Measurements from ENCODE around the gene SECISBP2L. TPM values are rescaled to one million over a fixed set of nuclear protein-coding genes. Genes with fewer than 3 reads are reported as not detected.

SECISBP2L gene
- total RNA-seq, 6 experiments from 2014 or later = 13.5 to 24.6 (median 19.5) TPM

- no peak for DNase-seq
- peak in 2 of 4 donors; percentile 27 for ATAC-seq
- TF ChIP-seq, protein P1, sequence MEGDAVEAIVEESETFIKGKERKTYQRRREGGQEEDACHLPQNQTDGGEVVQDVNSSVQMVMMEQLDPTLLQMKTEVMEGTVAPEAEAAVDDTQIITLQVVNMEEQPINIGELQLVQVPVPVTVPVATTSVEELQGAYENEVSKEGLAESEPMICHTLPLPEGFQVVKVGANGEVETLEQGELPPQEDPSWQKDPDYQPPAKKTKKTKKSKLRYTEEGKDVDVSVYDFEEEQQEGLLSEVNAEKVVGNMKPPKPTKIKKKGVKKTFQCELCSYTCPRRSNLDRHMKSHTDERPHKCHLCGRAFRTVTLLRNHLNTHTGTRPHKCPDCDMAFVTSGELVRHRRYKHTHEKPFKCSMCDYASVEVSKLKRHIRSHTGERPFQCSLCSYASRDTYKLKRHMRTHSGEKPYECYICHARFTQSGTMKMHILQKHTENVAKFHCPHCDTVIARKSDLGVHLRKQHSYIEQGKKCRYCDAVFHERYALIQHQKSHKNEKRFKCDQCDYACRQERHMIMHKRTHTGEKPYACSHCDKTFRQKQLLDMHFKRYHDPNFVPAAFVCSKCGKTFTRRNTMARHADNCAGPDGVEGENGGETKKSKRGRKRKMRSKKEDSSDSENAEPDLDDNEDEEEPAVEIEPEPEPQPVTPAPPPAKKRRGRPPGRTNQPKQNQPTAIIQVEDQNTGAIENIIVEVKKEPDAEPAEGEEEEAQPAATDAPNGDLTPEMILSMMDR (IDR thresholded peaks at IDR 0.05) = no peak
- TF ChIP-seq POLR2A (IDR thresholded peaks at IDR 0.05) = no peak
- intact Hi-C loops (cut with DNase I) = no loop called here
- Histone ChIP-seq H3K4me1 (no peaks in the 10 kb centered on the region), H3K27ac (no peak overlapping the region), H3K9me3 (no peaks in the 10 kb centered on the region), H3K27me3 (no peaks in the 10 kb centered on the region), H3K36me3 (peaks cover 0 to 6% (median 0%) of the 10 kb centered on the region in 4 donors), H3K4me3 (no peak overlapping the region)
- WGBS (ENCODE audit: insufficient coverage, low coverage, low lambda C conversion rate, missing lambda C conversion rate) = 54% methylated on average over 2 of the region's 2 CpGs
Observed at GRCh38 chr15:49035825-49036224, 10.4 kb downstream of the SECISBP2L start.

DNA sequence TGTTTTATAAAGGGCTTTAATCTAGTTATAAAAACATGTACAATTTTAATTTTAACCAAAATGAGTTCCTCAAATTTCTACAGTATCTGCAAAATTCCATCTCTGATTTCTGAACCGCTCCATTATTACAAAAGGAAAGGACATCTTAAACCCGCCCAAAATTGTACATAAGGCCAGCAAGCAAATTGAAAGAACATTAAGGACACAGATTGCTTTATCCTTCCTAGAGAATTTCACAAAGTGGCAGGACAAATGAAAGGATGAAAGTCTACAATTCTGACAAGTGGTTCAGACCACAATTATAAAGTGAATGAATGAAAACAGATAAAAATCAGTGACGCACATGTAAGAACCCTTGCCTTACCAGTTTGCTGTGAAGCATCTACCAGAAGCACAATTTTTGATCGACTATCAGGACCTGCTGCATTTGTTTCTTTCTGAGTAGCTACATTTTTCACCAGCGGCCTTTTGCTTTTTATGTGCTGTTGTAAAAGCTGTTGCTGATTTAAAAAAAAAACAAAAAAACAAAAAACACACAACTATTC, 13.6 kb downstream of the SECISBP2L start:
- Histone ChIP-seq H3K36me3 (peaks cover 0 to 17% (median 0%) of the 10 kb centered on the region in 4 donors), H3K4me1 (no peaks in the 10 kb centered on the region), H3K4me3 (no peak overlapping the region), H3K9me3 (no peaks in the 10 kb centered on the region), H3K27me3 (no peaks in the 10 kb centered on the region), H3K27ac (no peak overlapping the region)
- intact Hi-C loops (cut with DNase I) = no loop called here
- TF ChIP-seq, protein P1 (IDR thresholded peaks at IDR 0.05) = no peak
- WGBS (ENCODE audit: insufficient coverage, low coverage, low lambda C conversion rate, missing lambda C conversion rate) = 92% methylated on average over 5 of the region's 5 CpGs
- DNase-seq (no peak), ATAC-seq (no peak)

DNA sequence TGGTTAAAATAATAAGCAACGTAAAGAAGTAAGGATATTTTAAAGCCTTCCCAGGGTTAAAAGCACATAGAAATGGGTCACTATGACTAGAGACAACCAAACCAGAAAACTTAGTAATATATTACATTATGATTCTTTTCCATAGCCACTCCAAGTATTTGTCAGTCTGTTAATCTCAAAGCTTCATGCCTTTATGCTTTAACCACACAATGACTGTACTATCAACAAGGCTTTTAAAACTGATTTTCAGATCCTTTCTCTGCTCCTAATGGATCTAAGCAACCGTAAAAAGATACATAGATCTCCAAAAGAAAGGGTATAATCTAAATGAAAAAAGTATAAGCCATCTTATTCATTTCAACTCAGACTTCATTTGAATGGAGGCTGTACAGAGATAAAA, 14.4 kb downstream of the SECISBP2L start:
- no peak for TF ChIP-seq POLR2A (IDR thresholded peaks at IDR 0.05)
- TF ChIP-seq, protein P1 (IDR thresholded peaks at IDR 0.05) = no peak
- Histone ChIP-seq H3K27me3 (no peaks in the 10 kb centered on the region), H3K27ac (no peak overlapping the region), H3K36me3 (peaks cover 0 to 20% (median 0%) of the 10 kb centered on the region in 4 donors), H3K4me1 (no peaks in the 10 kb centered on the region), H3K4me3 (no peak overlapping the region), H3K9me3 (no peaks in the 10 kb centered on the region)
- ATAC-seq (no peak), DNase-seq (no peak)
- intact Hi-C loops (cut with DNase I) = no loop called here
- 96% methylated on average over 2 of the region's 2 CpGs for WGBS (ENCODE audit: insufficient coverage, low coverage, low lambda C conversion rate, missing lambda C conversion rate)

DNA sequence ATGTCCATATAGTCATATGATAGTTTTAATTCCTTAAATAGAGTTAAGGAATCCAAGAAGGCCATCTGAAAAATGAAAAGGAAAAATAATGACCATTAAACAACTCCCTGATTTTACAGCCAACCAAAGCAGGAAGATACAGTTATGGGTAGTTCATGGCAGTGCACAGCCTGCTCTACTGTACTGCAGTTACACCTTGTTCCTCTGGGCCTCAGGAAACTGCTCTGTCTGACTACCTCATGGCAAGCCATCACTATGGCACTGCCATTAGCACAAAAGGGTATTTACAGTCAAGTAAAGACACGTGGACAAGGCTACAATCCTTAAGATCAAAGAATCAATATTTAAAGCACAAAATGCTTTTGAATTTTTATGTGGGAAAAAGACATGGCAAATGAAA, 19.5 kb downstream of the SECISBP2L start:
- ATAC-seq (no peak), DNase-seq (no peak)
- Histone ChIP-seq H3K36me3 (peaks cover 0 to 19% (median 2%) of the 10 kb centered on the region in 4 donors), H3K27ac (no peak overlapping the region), H3K4me3 (no peak overlapping the region), H3K9me3 (no peaks in the 10 kb centered on the region), H3K4me1 (no peaks in the 10 kb centered on the region), H3K27me3 (no peaks in the 10 kb centered on the region)
- TF ChIP-seq POLR2A (IDR thresholded peaks at IDR 0.05) = no peak
- TF ChIP-seq, protein P1 (IDR thresholded peaks at IDR 0.05) = no peak
- WGBS (ENCODE audit: insufficient coverage, low coverage, low lambda C conversion rate, missing lambda C conversion rate) = 100% methylated on average over 1 of the region's 1 CpG
- intact Hi-C loops (cut with DNase I) = no loop called here

DNA sequence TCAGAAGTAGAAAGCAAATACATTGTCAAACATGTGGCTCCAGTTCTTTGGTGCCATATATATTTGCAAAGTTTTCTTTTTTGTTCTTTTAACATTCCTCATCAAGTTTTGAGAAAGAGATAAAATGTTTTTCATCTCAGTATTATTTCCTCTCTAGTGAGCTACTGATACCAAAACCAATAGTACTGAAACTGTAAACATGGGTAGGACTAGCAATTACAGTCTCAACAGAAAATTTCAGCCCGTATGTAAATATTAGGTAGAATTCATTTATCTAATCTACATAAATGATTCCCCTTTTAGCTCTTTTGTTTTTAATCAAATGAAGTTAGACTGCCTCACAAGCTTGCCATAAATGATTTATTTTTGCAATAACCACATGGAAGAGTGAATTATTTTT, 21.4 kb downstream of the SECISBP2L start:
- DNase-seq (no peak), ATAC-seq (no peak)
- Histone ChIP-seq H3K36me3 (peaks cover 0 to 25% (median 2%) of the 10 kb centered on the region in 4 donors), H3K4me1 (no peaks in the 10 kb centered on the region), H3K9me3 (no peaks in the 10 kb centered on the region), H3K4me3 (no peak overlapping the region), H3K27ac (no peak overlapping the region), H3K27me3 (no peaks in the 10 kb centered on the region)
- WGBS (ENCODE audit: insufficient coverage, low coverage, low lambda C conversion rate, missing lambda C conversion rate) = 65% methylated on average over 1 of the region's 1 CpG
- intact Hi-C loops (cut with DNase I) = no loop called here
- TF ChIP-seq POLR2A (IDR thresholded peaks at IDR 0.05) = no peak
- TF ChIP-seq, protein P1 (IDR thresholded peaks at IDR 0.05) = no peak

Measured in right lobe of liver (tissue), 6 donors.